H9 (cell line): ENCODE results near the gene GTPBP4. TPM values are rescaled to one million over a fixed set of nuclear protein-coding genes. Genes with fewer than 3 reads are reported as not detected.

ENCODE experiments used
- DNase-seq: peaks from one replicate; pipeline ENCODE4 v3.0.0-alpha.2; 2017
- H2AFZ ChIP-seq: one replicate; pipeline ENCODE4 v1.6.1; 2013; ENCODE audit warnings: mild to moderate bottlenecking, low read length, control low read depth, moderate library complexity
- H2AK5ac ChIP-seq: 2 replicates; pipeline ENCODE4 v1.6.1; 2013; ENCODE audit warnings: low read length, control low read depth, mixed read lengths; ENCODE audit not compliant: insufficient read length
- H2BK120ac ChIP-seq: one replicate; pipeline ENCODE4 v1.6.1; 2013; ENCODE audit warnings: low read depth, mild to moderate bottlenecking, low read length, control low read depth, inconsistent platforms; ENCODE audit not compliant: poor library complexity, severe bottlenecking
- H2BK12ac ChIP-seq: 2 replicates; pipeline ENCODE4 v1.6.1; 2013; ENCODE audit warnings: low read length, control low read depth, mixed read lengths, low read depth; ENCODE audit not compliant: insufficient read length
- H2BK15ac ChIP-seq: 2 replicates; pipeline ENCODE4 v1.6.1; 2013; ENCODE audit warnings: low read depth, low read length, control low read depth
- H2BK20ac ChIP-seq: one replicate; pipeline ENCODE4 v1.6.1; 2013; ENCODE audit warnings: low read depth, mild to moderate bottlenecking, low read length, control low read depth, inconsistent platforms; ENCODE audit not compliant: poor library complexity, severe bottlenecking
- H2BK5ac ChIP-seq: 2 replicates; pipeline ENCODE4 v1.6.1; 2013; ENCODE audit warnings: low read length, control low read depth, mixed read lengths; ENCODE audit not compliant: insufficient read length
- H3K14ac ChIP-seq: 2 replicates; pipeline ENCODE4 v1.6.1; 2013; ENCODE audit warnings: low read length, control low read depth; ENCODE audit not compliant: insufficient read depth
- H3K18ac ChIP-seq: 2 replicates; pipeline ENCODE4 v1.6.1; 2013; ENCODE audit warnings: low read depth, mild to moderate bottlenecking, mixed read lengths, low read length, control low read depth; ENCODE audit not compliant: insufficient read length
- H3K23ac ChIP-seq: 2 replicates; pipeline ENCODE4 v1.6.1; 2013; ENCODE audit warnings: low read length, control low read depth, mixed read lengths, low read depth; ENCODE audit not compliant: insufficient read length
- H3K23me2 ChIP-seq: 2 replicates; pipeline ENCODE4 v1.6.1; 2013; ENCODE audit warnings: low read depth, mild to moderate bottlenecking, mixed read lengths, low read length, control low read depth; ENCODE audit not compliant: insufficient read length, poor library complexity, severe bottlenecking
- H3K27ac ChIP-seq: 2 replicates; pipeline ENCODE4 v1.5.1; 2013; ENCODE audit warnings: low read length, control low read depth, mixed read lengths, low read depth; ENCODE audit not compliant: insufficient read length
- H3K27me3 ChIP-seq: 2 replicates; pipeline ENCODE4 v1.6.1; 2013; ENCODE audit warnings: low read length, control low read depth, inconsistent platforms; ENCODE audit not compliant: insufficient read depth
- H3K4ac ChIP-seq: 2 replicates; pipeline ENCODE4 v1.6.1; 2013; ENCODE audit warnings: low read depth, mild to moderate bottlenecking, control low read depth, inconsistent platforms, low read length, moderate library complexity
- H3K4me1 ChIP-seq: 2 replicates; pipeline ENCODE4 v1.6.1; 2013; ENCODE audit warnings: low read length, control low read depth, inconsistent platforms; ENCODE audit not compliant: insufficient read depth
- H3K4me2 ChIP-seq: 2 replicates; pipeline ENCODE4 v1.6.1; 2013; ENCODE audit warnings: low read length, control low read depth, mixed read lengths; ENCODE audit not compliant: insufficient read length, insufficient read depth
- H3K56ac ChIP-seq: 2 replicates; pipeline ENCODE4 v1.6.1; 2013; ENCODE audit warnings: low read depth, mild to moderate bottlenecking, mixed read lengths, low read length, control low read depth; ENCODE audit not compliant: insufficient read length
- H3K79me1 ChIP-seq: 2 replicates; pipeline ENCODE4 v1.6.1; 2013; ENCODE audit warnings: low read depth, mild to moderate bottlenecking, moderate library complexity, low read length, control low read depth, inconsistent platforms; ENCODE audit not compliant: insufficient read depth, poor library complexity, severe bottlenecking
- H3K79me2 ChIP-seq: 2 replicates; pipeline ENCODE4 v1.6.1; 2013; ENCODE audit warnings: low read length, control low read depth, inconsistent platforms; ENCODE audit not compliant: insufficient read depth
- H3K9ac ChIP-seq: 2 replicates; pipeline ENCODE4 v1.6.1; 2013; ENCODE audit warnings: low read length, control low read depth, mixed read lengths; ENCODE audit not compliant: insufficient read length; ENCODE audit errors: extremely low read depth
- H3K9me3 ChIP-seq: one replicate; pipeline ENCODE4 v1.6.1; 2013; ENCODE audit warnings: low read depth, low read length, inconsistent platforms; ENCODE audit not compliant: control insufficient read depth
- H3T11ph ChIP-seq: one replicate; pipeline ENCODE4 v1.6.1; 2013; ENCODE audit warnings: mild to moderate bottlenecking, low read length, control low read depth, inconsistent platforms
- H4K20me1 ChIP-seq: one replicate; pipeline ENCODE4 v1.6.1; 2013; ENCODE audit not compliant: control insufficient read depth, insufficient read length, insufficient read depth
- H4K5ac ChIP-seq: 2 replicates; pipeline ENCODE4 v1.6.1; 2013; ENCODE audit warnings: low read depth, mild to moderate bottlenecking, mixed read lengths, low read length, control low read depth; ENCODE audit not compliant: insufficient read length
- H4K8ac ChIP-seq: replicated peaks from 2 replicates; pipeline ENCODE4 v1.6.1; 2013; ENCODE audit warnings: low read length, control low read depth, mixed read lengths, low read depth; ENCODE audit not compliant: insufficient read length
- H4K91ac ChIP-seq: 2 replicates; pipeline ENCODE4 v1.6.1; 2013; ENCODE audit warnings: low read depth, mild to moderate bottlenecking, moderate library complexity, mixed read lengths, low read length, control low read depth; ENCODE audit not compliant: insufficient read length
- H3K27ac Mint-ChIP-seq, 3 experiments: 2 replicates in 2 of 3; 3 replicates in 1 of 3; pipeline ENCODE4 v1.8.0; 2020 to 2021; ENCODE audit warnings: mixed read lengths in 3 of 3, mild to moderate bottlenecking in 1 of 3, moderate library complexity in 1 of 3
- H3K27me3 Mint-ChIP-seq: 2 replicates; pipeline ENCODE4 v1.8.0; 2021; ENCODE audit warnings: low read depth, mild to moderate bottlenecking, moderate library complexity, mixed read lengths
- H3K36me3 Mint-ChIP-seq, 3 experiments: 2 replicates in 2 of 3; 3 replicates in 1 of 3; pipeline ENCODE4 v1.8.0; 2020 to 2021; ENCODE audit warnings: low read depth in 3 of 3, mixed read lengths in 3 of 3; ENCODE audit not compliant: insufficient read depth in 1 of 3
- H3K4me1 Mint-ChIP-seq, 2 experiments: 2 replicates each; pipeline ENCODE4 v1.8.0; 2020; ENCODE audit warnings: mixed read lengths in 2 of 2
- H3K4me3 Mint-ChIP-seq, 2 experiments: 2 replicates in 1 of 2; 3 replicates in 1 of 2; pipeline ENCODE4 v1.8.0; 2020 to 2021; ENCODE audit warnings: mild to moderate bottlenecking in 2 of 2, mixed read lengths in 2 of 2, moderate library complexity in 1 of 2
- H3K9me3 Mint-ChIP-seq, 2 experiments: 2 replicates in 1 of 2; 3 replicates in 1 of 2; pipeline ENCODE4 v1.8.0; 2020; ENCODE audit warnings: mild to moderate bottlenecking in 2 of 2, mixed read lengths in 2 of 2, moderate library complexity in 1 of 2
- CTCF ChIP-seq: fragments of 200-600 bp; sonication (generic); conservative IDR thresholded peaks from 3 replicates; pipeline ENCODE4 v1.8.0; 2021; ENCODE audit warnings: antibody characterized with exemption, mild to moderate bottlenecking
- WGBS: extraction: QIAGEN DNeasy Blood & Tissue Kit; methylation state at CpG from one replicate; pipeline ENCODE4 v1.1.7; 2013; ENCODE audit warnings: missing lambda C conversion rate, low lambda C conversion rate, mixed read lengths; ENCODE audit not compliant: insufficient read length; ENCODE audit errors: extremely low coverage; 5-methylcytosine and 5-hydroxymethylcytosine counted together
- total RNA-seq: library from RNA; stranded (reverse); gene quantifications from 2 replicates; pipeline ENCODE4 v1.2.1, GENCODE V29; 2021

The GTPBP4 gene
- total RNA-seq, 1 experiment from 2014 or later, result 134 TPM

DNA sequence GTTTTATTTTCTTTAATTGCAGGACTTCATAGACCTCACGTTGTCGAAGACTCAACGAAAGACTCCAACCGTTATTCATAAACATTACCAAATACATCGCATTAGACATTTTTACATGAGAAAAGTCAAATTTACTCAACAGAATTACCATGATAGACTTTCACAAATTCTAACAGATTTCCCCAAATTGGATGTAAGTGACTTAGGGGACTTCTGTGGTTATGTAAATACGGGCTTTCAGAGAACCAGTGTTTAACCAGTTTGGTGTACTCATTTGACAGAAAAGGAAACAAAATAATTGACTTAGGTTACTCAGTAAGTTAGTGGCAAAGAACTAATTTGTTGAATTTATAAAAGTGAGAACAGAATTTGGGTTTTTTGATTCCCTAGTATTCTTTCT lies 4.2 kb downstream of the GTPBP4 start:
- Histone ChIP-seq H2BK20ac (no peak overlapping the region), H3K4ac (no peak overlapping the region), H3K4me2 (no peak overlapping the region), H3K56ac (no peak overlapping the region), H3K9ac (no peak overlapping the region), H3K14ac (no peak overlapping the region), H3K4me1 (no peaks in the 10 kb centered on the region; the same call in 1 of the 2 replicates), H3K9me3 (no peaks in the 10 kb centered on the region), H3K27ac (no peak overlapping the region), H4K20me1 (peaks cover 2% of the 10 kb centered on the region), H4K8ac (no peak overlapping the region), H2BK15ac (no peak overlapping the region), H4K91ac (no peak overlapping the region), H2AFZ (no peak overlapping the region), H3K79me1 (peaks cover 20% of the 10 kb centered on the region), H3K27me3 (no peaks in the 10 kb centered on the region), H3K23me2 (peaks cover 9% of the 10 kb centered on the region), H3K23ac (no peak overlapping the region), H2AK5ac (no peak overlapping the region), H2BK12ac (no peak overlapping the region), H4K5ac (no peak overlapping the region), H3K18ac (no peak overlapping the region), H2BK120ac (no peak overlapping the region), H2BK5ac (no peak overlapping the region), H3K79me2 (peaks cover 30% of the 10 kb centered on the region; the same call in 1 of the 2 replicates), H3T11ph (no peak overlapping the region)
- Mint-ChIP-seq H3K27me3 (no peaks in the 10 kb centered on the region), H3K36me3 (peaks cover 63 to 78% (median 73%) of the 10 kb centered on the region in 3 experiments), H3K4me1 (peaks cover 8 to 14% of the 10 kb centered on the region in 2 experiments), H3K9me3 (no peaks in the 10 kb centered on the region), H3K4me3 (no peak overlapping the region), H3K27ac (no peak overlapping the region)
- TF ChIP-seq CTCF, result no peak
- no peak for DNase-seq
- 100% methylated on average over 1 of the region's 6 CpGs for WGBS
